OCI-LY7 (cell line): Measurements from ENCODE around the gene CARMIL1.

Source experiments
- EZH2phosphoT487 ChIP-seq: fragments of 200-600 bp; sonication (generic); IDR thresholded peaks from 2 replicates; pipeline ENCODE4 v1.6.1; 2018; ENCODE audit warnings: low read depth, borderline replicate concordance, mild to moderate bottlenecking, mixed run types, antibody characterized with exemption, low read length, moderate library complexity, mixed read lengths
- TF ChIP-seq, protein P1 (sequence below): fragments of 200-600 bp; sonication (generic); conservative IDR thresholded peaks from 2 replicates; pipeline ENCODE4 v1.5.1; 2014; ENCODE audit warnings: mild to moderate bottlenecking, antibody characterized with exemption, low read length, moderate library complexity, mixed read lengths

DNA sequence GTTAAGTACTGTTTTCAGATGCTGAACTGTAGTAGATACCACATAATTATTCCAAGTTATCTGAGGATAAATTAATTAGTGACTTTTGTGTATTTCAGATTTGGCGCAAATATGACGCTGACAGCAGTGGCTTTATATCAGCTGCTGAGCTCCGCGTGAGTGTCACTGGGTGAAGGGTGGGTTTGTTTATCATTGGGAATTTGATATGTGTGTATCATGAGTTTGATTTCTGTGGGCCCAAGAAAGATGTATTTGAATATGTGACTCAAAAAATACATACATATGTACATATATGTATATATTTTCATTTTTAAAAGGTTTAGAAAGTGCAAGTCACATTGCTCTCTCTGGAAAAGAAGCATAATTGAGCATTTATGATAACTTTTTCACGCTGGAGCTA lies 390.2 kb downstream of the CARMIL1 start:
- TF ChIP-seq, protein P1, sequence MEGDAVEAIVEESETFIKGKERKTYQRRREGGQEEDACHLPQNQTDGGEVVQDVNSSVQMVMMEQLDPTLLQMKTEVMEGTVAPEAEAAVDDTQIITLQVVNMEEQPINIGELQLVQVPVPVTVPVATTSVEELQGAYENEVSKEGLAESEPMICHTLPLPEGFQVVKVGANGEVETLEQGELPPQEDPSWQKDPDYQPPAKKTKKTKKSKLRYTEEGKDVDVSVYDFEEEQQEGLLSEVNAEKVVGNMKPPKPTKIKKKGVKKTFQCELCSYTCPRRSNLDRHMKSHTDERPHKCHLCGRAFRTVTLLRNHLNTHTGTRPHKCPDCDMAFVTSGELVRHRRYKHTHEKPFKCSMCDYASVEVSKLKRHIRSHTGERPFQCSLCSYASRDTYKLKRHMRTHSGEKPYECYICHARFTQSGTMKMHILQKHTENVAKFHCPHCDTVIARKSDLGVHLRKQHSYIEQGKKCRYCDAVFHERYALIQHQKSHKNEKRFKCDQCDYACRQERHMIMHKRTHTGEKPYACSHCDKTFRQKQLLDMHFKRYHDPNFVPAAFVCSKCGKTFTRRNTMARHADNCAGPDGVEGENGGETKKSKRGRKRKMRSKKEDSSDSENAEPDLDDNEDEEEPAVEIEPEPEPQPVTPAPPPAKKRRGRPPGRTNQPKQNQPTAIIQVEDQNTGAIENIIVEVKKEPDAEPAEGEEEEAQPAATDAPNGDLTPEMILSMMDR, result no peak
- TF ChIP-seq EZH2phosphoT487, result no peak
